SK-N-SH treated with all-trans-retinoic acid at 6 μM for 48 hours (cell line): ENCODE measurements around the gene IQSEC3.

Experiments used
- ARNTL ChIP-seq: fragments of 450-650 bp; formaldehyde crosslinking; IDR thresholded peaks from 2 replicates; pipeline ENCODE4 v1.5.0; 2020; ENCODE audit warnings: low read depth, mild to moderate bottlenecking, moderate library complexity, borderline replicate concordance
- BACH2 ChIP-seq: fragments of 250-450 bp; sonication (Bioruptor Pico); IDR thresholded peaks from 2 replicates; pipeline ENCODE4 v1.9.0; 2021; ENCODE audit warnings: mild to moderate bottlenecking, borderline replicate concordance
- ISL1 ChIP-seq: fragments of 250-450 bp; sonication (Bioruptor Pico); IDR thresholded peaks from 2 replicates; pipeline ENCODE4 v2.1.2; 2022; ENCODE audit warnings: mild to moderate bottlenecking, moderate library complexity
- ZFP3 ChIP-seq: fragments of 250-450 bp; sonication (Bioruptor Pico); IDR thresholded peaks from 2 replicates; pipeline ENCODE4 v1.5.0; 2020; ENCODE audit warnings: mild to moderate bottlenecking, moderate library complexity
- ZFP30 ChIP-seq: fragments of 450-650 bp; formaldehyde crosslinking; IDR thresholded peaks from 2 replicates; pipeline ENCODE4 v1.5.0; 2022; ENCODE audit warnings: mild to moderate bottlenecking, moderate library complexity
- TF ChIP-seq, protein P1 (sequence below): fragments of 250-450 bp; sonication (Bioruptor Pico); IDR thresholded peaks from 2 replicates; pipeline ENCODE4 v1.8.0; 2020; ENCODE audit warnings: mild to moderate bottlenecking, moderate library complexity, borderline replicate concordance
- TF ChIP-seq, protein P2 (sequence below): fragments of 250-450 bp; sonication (Bioruptor Pico); IDR thresholded peaks from 2 replicates; pipeline ENCODE4 v1.8.0; 2021; ENCODE audit warnings: low read depth, mild to moderate bottlenecking, moderate library complexity, borderline replicate concordance
- TF ChIP-seq, protein P3 (sequence below): fragments of 250-450 bp; sonication (Bioruptor Pico); IDR thresholded peaks from 2 replicates; pipeline ENCODE4 v1.5.0; 2020; ENCODE audit warnings: mild to moderate bottlenecking, moderate library complexity

DNA sequence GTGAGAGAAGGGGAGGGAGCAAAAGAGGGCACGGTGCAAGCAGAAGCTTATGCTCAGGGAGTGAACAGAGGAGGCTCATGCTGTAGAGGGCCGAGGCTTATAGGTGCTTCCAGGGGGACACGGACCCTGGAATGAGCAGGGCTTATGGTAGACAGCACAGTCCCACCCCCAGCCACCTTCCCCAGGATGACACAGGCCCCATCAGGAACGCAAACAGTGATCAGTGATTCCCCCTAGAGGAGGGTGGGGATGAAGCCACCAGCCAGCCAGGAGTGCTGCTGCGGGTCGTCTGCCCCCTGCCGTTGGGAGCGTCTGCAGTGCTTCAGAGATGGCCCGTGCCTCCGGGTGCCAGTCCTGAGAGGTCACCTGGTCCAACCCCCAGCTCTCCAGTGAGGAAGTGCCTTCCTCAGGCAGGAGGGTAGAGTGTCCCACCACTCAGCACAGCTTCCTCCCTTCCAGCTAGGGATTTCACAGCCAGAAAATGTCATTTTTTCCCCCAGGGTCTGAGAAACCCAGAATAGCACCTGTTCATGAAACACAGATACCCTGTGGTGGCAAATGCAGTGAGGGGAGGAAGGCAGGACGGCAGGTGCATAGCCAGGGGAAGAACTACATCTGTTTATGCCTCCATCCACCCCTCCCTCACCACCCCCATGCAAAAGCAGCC, 86.6 kb downstream of the IQSEC3 start:
- TF ChIP-seq, protein P1, sequence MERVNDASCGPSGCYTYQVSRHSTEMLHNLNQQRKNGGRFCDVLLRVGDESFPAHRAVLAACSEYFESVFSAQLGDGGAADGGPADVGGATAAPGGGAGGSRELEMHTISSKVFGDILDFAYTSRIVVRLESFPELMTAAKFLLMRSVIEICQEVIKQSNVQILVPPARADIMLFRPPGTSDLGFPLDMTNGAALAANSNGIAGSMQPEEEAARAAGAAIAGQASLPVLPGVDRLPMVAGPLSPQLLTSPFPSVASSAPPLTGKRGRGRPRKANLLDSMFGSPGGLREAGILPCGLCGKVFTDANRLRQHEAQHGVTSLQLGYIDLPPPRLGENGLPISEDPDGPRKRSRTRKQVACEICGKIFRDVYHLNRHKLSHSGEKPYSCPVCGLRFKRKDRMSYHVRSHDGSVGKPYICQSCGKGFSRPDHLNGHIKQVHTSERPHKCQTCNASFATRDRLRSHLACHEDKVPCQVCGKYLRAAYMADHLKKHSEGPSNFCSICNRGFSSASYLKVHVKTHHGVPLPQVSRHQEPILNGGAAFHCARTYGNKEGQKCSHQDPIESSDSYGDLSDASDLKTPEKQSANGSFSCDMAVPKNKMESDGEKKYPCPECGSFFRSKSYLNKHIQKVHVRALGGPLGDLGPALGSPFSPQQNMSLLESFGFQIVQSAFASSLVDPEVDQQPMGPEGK (CRISPR knock-in tag), result no peak
- TF ChIP-seq, protein P2, sequence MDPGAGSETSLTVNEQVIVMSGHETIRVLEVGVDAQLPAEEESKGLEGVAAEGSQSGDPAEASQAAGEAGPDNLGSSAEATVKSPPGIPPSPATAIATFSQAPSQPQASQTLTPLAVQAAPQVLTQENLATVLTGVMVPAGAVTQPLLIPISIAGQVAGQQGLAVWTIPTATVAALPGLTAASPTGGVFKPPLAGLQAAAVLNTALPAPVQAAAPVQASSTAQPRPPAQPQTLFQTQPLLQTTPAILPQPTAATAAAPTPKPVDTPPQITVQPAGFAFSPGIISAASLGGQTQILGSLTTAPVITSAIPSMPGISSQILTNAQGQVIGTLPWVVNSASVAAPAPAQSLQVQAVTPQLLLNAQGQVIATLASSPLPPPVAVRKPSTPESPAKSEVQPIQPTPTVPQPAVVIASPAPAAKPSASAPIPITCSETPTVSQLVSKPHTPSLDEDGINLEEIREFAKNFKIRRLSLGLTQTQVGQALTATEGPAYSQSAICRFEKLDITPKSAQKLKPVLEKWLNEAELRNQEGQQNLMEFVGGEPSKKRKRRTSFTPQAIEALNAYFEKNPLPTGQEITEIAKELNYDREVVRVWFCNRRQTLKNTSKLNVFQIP (CRISPR knock-in tag), result no peak
- TF ChIP-seq ZFP30 (CRISPR knock-in tag) (no peak), ISL1 (CRISPR knock-in tag) (no peak), ARNTL (CRISPR knock-in tag) (no peak), ZFP3 (CRISPR knock-in tag) (no peak), BACH2 (CRISPR knock-in tag) (no peak)
- TF ChIP-seq, protein P3, sequence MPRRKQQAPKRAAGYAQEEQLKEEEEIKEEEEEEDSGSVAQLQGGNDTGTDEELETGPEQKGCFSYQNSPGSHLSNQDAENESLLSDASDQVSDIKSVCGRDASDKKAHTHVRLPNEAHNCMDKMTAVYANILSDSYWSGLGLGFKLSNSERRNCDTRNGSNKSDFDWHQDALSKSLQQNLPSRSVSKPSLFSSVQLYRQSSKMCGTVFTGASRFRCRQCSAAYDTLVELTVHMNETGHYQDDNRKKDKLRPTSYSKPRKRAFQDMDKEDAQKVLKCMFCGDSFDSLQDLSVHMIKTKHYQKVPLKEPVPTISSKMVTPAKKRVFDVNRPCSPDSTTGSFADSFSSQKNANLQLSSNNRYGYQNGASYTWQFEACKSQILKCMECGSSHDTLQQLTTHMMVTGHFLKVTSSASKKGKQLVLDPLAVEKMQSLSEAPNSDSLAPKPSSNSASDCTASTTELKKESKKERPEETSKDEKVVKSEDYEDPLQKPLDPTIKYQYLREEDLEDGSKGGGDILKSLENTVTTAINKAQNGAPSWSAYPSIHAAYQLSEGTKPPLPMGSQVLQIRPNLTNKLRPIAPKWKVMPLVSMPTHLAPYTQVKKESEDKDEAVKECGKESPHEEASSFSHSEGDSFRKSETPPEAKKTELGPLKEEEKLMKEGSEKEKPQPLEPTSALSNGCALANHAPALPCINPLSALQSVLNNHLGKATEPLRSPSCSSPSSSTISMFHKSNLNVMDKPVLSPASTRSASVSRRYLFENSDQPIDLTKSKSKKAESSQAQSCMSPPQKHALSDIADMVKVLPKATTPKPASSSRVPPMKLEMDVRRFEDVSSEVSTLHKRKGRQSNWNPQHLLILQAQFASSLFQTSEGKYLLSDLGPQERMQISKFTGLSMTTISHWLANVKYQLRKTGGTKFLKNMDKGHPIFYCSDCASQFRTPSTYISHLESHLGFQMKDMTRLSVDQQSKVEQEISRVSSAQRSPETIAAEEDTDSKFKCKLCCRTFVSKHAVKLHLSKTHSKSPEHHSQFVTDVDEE, result no peak
